CD4-positive, alpha-beta T cell treated with Interleukin-4 for 1 hour (primary cell): ENCODE measurements around the gene CR1L.
"Not testable (repeated sequence)": the region's sequence is repeated elsewhere in the genome, so short reads cannot be mapped to it uniquely, and the experiment has no call there.

Experiments used
- DNase-seq, 2 donors: peaks; one replicate each; pipeline ENCODE4 v3.0.0-alpha.2; 2020 to 2022

Gene CR1L

DNA sequence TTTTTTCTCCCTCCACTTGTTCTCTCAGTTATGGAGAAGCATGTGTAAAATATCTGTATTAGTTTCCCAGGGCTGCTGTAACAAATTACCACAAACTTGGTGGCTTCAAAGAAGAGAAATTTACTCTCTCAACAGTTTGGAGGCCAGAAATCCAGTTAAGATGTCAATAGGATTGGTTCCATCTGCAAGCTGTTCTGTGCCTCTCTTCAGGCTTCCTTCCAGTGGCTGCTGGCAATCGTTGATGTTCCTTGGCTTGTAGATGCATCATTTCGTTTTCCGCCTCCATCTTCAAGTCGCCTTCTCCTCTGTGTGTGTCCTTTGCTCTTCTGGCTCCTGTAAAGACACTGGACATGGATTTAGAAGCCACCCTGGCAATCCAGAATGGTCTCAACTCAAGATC is 45.6 kb downstream of the CR1L start:
- DNase-seq, result not testable (repeated sequence)

DNA sequence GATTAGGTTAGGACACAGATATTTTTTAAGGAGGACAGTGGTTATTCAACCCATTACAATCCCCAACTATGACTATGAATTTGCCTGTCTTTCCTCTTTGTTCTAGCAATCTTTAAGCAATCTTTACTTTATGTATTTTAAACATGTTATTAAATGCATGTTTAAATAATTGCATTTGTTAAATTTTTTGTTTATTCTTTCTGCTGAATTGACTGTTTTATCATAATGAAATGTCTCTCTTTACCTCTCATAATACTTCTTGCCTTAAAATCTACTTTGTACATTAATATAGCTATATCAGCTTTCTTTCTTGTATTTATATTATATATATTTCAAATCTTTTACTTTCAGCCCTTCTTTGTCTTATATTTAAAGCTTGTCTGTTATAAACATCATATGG is 46.1 kb downstream of the CR1L start:
- no peak for DNase-seq

DNA sequence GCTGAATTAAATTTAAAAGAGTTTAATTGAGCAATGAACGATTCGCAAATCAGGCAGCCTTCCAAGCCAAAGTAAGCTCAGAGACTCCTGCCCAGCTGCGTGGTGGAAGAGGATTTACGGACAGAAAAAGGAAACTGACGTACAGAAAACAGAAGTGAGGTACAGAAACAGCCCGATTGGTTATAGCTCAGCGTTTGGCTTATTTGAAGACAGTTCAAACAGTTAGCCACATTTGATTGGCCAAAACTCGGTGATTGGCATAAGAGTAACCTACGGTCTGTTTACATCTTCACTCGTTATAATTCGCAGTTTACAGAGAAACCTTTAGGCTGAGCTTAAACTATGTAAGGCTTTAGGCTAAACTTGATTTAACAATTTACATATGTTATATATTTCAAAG is 46.9 kb downstream of the CR1L start:
- no peak for DNase-seq

DNA sequence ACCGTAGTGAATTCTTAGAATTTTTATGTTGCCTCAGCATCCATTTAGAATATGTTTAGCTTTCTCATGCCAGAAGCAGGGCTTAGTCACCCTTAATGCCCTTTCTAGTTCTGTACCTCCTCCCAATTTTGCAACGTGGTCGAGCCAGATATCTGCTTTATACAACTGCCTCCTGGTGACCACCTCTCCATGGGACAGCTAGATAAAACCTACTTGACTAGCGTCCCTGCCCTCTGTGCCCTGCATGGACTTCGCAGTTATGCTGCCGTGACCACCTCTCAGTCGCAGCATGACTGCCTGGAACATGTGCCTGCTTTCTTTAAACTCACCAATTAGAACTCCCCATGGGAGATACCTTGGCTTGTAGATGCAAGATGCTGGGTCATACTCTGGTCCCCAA is 47.4 kb downstream of the CR1L start:
- not testable (repeated sequence) for DNase-seq

DNA sequence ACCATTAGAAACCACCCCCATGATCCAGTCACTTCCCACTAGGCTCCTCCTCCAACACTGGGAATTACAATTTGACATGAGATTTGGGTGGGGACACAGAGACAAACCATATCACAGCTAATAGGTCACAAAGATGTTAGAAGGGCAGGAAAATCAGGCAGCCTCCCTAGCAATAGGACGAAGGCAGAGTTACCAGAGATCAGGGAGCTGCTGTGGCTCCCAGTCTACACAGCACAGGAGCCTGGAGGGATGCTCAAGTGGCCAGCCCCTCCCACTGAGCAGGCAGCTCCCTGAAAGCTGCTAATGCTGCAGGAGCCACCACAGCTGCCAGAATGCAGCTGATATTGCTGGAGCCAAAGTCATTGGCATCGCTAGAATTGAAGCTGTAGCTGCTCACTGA is 51.0 kb downstream of the CR1L start:
- no peak for DNase-seq

DNA sequence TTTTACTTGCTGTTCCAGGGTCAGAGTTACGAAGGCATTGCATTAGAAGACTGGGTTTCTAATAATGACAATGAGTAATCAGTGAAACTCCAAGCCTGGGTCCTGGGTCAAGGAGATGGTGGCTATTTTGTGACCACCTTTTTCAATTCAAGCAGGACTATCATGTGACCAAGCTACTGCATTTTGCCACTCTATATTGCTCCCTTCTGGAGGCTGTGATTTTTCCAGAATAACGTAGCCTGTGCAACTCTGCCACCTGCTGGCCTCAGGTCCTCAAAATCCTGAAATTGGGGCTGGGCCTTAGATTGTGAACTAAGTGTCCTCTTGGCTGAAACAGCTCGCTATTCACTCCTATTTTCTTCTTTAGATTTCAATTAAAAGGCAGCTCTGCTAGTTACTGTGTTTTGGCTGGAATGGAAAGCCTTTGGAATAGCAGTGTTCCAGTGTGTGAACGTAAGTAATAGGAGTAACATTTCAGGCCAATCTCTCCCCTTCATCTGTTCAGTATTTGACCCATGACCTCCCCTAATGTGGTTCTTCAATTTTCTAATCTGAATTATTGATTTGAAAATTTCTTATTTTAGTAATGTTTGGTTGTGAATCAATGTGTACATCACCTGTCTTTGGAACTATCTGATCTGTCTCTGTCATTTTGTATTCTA is 54.0 kb downstream of the CR1L start:
- DNase-seq, result peak; percentile 18 to 26

DNA sequence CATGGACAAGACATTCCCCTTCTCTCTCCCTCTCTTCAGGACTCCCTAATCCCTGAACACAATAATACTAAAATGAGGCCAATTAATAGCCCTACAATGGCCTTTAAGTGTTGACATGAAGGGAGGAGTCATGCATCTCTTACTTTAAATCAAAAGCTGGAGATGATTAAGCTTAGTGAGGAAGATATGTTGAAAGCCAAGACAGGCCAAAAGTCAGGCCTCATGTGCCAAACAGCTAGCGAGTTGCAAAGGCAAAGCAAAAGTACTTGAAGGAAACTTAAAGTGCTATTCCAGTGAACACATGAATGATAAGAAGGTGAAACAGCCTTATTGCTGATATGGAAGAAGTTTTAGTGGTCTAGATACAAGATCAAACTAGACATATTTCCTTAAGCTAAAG is 57.4 kb downstream of the CR1L start:
- DNase-seq, result no peak

DNA sequence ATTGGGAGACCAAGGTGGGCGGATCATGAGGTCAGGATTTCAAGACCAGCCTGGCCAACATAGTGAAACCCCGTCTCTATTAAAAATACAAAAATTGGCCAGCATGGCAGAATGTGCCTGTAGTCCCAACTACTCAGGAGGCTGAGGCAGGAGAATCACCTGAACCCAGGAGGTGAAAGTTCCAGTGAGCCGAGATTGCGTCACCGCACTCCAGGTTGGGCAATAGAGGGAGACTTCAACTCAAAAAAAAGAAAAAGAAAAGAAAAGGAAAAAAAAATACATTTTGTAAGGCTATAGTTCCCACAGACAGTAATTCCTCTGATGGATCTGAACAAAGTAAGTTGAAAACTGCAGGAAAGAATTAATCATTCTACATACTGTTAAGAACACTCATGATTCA is 58.8 kb downstream of the CR1L start:
- DNase-seq, result no peak

DNA sequence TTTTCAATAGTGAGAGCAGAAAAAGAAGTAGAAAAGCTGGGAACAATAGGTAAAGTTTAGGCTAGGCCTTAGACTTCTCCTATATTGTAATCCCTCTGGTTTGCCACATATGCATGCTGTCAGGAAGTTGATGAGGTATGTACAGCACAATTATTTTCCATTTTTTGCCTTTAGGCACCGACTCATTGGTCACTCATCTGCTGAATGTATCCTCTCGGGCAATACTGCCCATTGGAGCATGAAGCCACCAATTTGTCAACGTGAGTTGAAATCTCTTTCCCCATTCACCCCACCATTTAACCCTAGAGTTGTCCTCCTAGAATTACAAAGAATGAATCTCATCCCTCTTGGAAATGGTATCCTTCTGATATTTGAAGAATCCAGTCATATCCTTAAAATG is 63.1 kb downstream of the CR1L start:
- DNase-seq, result not testable (repeated sequence)

DNA sequence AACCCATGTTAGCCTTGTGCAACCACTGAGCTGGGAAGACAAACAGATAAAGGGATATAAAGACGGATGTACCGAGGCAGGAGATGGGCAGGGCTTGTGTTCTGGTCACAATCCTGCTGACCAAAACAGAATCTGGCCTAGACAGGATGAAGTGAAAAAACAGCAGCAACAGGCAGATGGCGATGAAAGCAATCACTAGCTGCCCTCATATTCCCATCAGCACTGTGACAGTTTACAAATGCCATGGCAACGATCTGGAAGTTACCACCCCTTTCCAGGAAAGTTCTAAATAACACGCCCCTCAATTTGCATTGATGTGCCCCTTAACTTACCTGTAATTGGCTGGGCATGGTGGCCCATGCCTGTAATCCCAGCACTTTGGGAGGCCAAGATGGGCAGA is 66.4 kb downstream of the CR1L start:
- peak in 1 of 2 donors; percentile 8 for DNase-seq

DNA sequence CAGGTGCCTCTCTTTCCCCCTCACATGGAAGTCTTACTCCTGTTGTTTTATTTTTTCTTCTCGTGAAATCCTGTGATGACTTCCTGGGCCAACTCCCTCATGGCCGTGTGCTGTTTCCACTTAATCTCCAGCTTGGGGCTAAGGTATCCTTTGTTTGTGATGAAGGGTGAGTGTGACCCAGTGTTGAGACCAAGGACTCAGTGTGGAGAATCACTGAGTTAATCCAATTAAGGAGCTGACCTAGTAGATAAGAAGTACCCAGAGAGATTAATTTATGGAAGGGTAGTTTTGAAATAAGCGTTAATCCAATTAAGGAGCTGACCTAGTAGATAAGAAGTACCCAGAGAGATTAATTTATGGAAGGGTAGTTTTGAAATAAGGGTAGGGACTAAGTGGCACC is 67.8 kb downstream of the CR1L start:
- DNase-seq, result not testable (repeated sequence)

DNA sequence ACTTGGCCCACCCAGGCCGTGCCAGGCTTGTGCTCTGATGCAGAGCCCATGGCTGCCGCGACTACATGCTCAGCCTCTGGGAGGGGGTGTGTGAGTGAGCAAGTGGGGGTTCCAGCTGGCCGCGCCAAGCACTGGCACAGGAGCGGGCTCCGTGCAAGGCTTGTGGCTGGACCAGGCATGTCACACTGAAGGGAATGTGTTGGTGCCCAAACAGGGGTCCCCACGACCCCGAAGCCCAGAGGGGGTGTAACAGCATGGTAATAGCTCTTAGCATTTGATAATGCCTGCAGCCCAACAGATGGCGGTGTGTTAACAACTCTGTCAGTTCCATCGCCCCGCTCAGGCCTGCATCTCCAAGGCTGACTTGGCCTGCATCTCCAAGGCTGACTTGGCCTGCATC is 68.6 kb downstream of the CR1L start:
- peak in 1 of 2 donors; percentile 10 for DNase-seq

DNA sequence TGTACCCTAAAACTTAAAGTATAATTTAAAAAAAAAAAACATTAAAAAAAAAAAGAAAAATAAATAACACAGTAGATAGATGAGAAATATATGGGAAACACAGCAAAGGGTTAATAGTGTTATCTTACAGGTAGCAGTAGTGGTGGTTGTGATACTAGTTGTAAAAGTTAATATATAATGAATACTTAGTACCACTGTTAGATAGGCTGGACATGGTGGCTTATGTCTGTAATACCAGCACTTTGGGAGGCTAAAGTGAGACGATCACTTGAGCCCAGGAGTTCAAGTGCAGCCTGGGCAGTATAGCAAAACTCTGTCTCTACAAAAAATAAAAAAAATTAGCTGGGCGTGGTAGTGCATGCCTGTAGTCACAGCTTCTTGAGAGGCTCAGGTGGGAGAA is 74.3 kb downstream of the CR1L start:
- no peak for DNase-seq

DNA sequence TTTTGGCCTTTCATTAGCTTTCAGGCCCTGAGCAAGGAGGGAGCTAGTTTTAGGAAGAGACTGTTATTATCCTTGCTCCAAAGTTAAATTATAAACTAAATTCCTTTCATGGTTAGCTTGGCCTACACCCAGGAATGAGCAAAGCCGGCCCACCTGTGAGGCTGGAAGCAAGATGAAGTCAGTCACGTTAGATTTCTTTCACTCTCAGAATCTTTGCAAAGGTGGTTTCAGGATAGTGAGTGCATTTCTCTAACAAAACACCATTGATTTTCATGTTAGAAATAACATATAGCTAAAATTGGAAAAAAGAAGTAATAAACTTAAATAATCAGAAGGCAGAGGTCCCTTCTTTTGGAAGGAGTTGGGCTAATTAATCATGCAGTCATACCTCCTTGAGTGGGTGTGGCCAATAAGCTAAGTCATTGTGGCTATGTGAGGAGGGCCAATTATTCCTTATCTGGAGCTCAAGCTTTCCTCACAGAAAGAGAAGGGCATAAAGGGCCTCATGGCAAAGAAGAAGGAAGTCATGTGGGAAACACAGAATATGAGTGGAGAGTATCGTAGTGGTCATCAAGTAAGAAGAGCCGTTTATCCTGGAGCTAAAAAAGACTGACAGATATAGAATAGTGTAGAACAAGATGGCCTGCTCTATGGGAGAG is 83.4 kb downstream of the CR1L start:
- not testable (repeated sequence) for DNase-seq

DNA sequence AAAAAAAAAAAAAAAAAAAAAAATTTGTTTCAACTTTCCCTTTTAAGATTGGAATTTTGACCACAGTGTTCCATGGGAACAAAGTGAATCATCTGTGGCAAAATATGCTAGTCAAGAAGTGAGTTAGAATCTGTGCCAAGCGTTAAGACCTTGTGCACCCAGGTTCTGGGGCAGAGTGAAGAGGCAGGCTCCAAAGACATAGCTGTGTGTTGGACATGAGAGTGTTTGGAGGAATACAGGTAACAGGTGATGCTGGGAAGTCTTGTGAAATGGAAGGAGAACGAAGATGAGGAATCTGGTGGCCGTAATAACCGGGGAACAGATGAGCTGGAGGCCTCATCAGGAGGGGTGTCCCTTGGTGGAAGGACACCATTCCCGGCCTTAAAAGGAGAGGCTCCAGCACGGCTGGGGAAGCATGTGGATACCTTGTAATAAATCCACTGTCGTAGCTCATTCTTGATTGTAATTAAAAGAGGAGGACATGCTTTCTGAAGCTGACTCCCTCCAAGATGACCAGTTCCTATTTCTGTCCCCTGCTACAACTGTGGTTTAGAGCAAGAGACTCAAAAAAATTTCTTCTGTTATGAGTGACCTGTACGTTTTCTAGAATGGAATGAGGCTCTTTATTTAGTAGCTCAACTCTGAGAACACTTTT is 92.7 kb downstream of the CR1L start:
- DNase-seq, result not testable (repeated sequence)

DNA sequence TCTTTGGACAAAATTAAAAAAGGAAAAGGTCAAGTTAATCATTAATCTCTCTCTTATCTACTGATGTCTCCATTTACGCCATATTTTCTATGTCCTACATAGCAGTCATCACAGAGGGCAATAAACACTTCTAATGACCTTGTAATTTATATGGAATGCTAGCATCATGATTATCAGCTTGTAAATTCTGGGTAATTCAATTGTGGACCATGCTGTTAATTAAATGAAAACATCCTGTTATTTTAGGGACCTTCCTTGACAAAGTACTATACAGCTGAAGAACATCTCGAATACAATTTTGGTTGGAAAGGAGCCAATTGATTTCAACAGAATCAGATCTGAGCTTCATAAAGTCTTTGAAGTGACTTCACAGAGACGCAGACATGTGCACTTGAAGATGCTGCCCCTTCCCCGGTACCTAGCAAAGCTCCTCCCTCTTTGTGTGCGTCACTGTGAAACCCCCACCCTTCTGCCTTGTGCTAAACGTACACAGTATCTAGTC is 93.3 kb downstream of the CR1L start:
- DNase-seq, result peak; percentile 58 to 77

DNA sequence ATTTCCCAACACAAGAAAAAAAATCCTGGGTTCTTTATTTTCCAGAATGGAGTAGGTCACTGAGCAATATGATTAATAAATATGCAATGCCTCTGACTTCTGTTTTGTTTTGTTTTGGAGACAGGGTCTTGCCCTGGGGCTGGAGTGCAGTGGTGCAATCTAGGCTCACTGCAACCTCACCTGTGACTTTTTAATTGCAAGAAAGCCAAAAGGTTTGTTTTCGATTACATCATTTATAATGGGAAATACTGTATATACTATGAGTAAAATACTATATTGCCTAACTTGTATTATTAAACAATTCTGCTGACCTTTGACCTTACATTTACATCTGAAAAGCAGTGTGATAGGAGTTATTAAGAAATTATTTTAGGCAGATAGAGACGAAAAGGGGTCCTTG is 95.3 kb downstream of the CR1L start:
- DNase-seq, result no peak

DNA sequence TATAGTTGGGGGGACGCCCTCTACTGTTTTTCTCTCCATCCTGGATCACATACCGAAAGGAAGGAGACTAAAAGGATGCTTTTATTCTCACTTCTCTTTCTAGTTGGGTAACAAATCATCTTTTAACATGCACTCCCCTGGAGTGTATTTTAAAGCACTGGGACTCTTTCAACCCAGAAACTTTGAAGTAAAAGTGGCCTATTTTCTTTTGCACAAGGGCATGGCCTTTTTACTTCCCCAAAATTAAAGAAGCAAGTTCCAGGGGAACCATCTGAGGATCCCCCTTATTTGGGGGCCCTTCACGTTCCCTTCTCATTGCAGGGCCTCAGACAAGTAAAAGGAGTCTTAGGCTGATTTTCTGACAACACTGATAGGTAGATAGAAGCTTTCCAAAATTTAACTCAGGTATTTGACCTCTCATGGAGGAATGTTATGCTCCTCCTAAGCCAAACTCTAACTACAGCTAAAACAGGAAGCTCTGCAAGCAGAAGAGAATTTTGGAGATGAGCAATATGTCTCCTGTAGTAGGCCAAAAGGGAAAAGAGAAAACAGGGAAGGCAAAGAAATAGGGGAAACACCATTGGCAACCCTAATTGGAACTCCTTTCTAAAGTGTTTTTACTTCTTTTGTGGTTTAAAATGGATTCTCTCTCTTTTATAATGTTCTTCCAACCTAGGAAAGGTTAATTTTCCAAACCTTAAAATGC is 98.1 kb downstream of the CR1L start:
- no peak for DNase-seq

DNA sequence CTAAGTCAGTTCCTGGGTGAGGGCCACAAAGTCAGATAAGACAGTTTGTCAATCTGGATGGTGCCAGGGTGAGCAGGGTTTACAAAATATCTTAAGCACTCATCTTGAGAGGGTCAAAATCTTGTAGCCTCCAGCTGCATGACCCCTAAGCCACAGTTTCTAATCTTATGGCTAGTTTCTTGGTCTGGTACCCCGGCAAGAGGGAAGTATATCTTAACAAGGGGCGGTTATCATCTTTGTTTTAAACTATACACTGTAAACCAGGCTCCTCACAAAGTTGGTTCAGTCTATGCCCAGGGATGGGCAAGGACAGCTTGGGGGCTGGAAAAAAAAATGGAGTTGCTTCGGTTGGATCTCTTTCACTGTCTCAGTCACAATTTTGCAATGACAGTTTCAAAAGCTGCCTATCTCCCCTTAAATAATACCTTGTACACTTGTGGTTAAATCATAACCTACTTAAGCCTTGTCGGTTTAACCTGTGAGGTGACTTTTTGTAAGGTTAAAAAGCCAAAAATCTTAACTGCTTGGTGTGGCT is 99.1 kb downstream of the CR1L start:
- no peak for DNase-seq

DNA sequence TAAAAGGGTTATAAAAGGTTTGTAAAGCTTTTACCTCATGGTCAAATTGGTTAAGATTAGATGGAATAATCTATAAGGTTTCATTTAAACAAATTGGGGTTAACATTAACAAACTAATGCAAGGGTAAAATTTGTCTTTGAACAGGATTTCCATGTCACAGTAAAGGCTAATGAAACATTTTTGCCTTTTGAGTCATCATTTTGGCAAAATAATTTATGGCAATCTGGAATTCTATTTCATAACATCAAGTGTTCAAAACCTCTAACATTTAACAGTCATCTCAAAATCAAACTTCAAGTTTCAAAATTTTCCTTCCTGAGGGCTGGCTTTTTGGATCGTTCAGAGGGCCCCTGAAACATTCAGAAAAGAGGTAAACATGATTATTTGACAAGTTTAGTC is 100.4 kb downstream of the CR1L start:
- no peak for DNase-seq

DNA sequence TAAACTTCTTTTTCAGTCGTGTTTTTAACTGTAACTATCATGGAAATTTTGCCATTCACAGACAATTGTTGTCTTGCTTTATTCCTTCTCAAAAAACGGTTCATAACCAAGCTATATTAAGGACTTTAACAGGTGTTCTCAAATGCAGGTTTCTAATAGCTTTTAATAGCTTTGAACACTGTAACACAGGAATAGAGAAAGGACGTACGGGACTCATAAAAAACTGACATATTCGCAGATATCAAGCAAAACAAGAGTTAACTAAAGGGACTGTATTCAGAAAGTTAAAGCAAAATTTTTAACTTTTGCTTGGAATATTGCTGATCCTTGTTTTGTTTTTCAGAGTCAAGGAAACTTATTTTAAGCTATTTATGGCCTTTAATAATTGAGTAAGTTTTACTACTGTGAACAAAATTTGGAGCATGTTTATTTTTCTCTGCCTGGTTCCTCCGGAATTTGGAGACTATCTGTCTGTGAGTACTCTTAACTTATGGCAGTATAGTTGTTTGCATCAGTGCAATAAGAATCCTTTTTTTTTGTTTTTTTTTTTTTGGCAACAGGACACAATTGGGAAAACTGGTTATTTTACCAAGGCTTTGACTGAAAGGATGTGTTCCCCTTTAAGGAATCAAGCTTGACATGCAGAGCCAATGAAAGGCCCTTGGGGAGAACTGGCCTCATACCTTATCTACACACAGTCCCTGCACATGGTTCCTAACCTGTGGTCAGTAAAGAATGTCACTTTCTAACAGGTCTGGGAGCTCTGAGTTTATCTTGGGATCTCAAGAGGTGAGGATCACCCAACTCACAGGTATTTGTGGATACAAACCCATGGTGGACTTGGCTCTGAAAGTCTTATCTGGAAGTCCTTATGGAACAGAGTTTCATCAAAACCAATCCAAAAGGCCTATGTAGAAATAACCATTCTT is 101.2 kb downstream of the CR1L start:
- no peak for DNase-seq
